GM12875 (cell line): ENCODE measurements around the gene GRAMD1B.
A peak's percentile ranks its signal among the peaks of the same experiment; 100 is the strongest.

Source experiments
- H3K4me3 ChIP-seq: one replicate; pipeline ENCODE4 v1.5.1; 2011; ENCODE audit warnings: low read depth, low read length, control low read depth
- TF ChIP-seq, protein P1 (sequence below): IDR thresholded peaks from 2 replicates; pipeline ENCODE4 v1.5.1; 2011; ENCODE audit warnings: low read depth, mild to moderate bottlenecking, control low read depth, inconsistent platforms, low read length, moderate library complexity, borderline replicate concordance; ENCODE audit not compliant: insufficient read depth

GRAMD1B gene

GRCh38 chr11:123645286-123645975, 215.4 kb downstream of the GRAMD1B start:
- H3K4me3 ChIP-seq = no peak overlapping the region

GRCh38 chr11:123650901-123651300, 220.8 kb downstream of the GRAMD1B start:
- no peak overlapping the region for H3K4me3 ChIP-seq
- TF ChIP-seq, protein P1, sequence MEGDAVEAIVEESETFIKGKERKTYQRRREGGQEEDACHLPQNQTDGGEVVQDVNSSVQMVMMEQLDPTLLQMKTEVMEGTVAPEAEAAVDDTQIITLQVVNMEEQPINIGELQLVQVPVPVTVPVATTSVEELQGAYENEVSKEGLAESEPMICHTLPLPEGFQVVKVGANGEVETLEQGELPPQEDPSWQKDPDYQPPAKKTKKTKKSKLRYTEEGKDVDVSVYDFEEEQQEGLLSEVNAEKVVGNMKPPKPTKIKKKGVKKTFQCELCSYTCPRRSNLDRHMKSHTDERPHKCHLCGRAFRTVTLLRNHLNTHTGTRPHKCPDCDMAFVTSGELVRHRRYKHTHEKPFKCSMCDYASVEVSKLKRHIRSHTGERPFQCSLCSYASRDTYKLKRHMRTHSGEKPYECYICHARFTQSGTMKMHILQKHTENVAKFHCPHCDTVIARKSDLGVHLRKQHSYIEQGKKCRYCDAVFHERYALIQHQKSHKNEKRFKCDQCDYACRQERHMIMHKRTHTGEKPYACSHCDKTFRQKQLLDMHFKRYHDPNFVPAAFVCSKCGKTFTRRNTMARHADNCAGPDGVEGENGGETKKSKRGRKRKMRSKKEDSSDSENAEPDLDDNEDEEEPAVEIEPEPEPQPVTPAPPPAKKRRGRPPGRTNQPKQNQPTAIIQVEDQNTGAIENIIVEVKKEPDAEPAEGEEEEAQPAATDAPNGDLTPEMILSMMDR = no peak

More at GRCh38 chr11:123645286-123645975, 215.4 kb downstream of the GRAMD1B start:
- TF ChIP-seq, protein P1 = no peak

- TF ChIP-seq, protein P1 = no peak
- H3K4me3 ChIP-seq = no peak overlapping the region
Observed at GRCh38 chr11:123652599-123652998, 222.5 kb downstream of the GRAMD1B start.

DNA sequence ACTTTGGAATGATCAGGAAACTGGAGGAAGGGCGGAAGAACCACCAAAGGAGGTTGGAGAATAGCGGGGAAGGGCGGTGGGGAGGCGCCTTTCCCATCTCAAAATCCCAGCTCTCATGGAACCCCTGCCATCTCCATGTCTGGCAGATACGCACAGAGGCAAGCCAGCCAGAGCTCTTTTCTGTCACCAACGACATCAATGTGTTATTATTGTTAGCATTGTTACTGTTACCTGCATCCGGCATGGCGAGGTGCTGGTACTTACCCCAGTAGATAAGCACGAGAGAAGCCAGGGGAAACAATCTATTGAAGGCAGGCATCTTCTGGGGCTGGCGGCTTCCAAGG, 223.4 kb downstream of the GRAMD1B start:
- TF ChIP-seq, protein P1 = no peak
- H3K4me3 ChIP-seq = no peak overlapping the region

GRCh38 chr11:123653827-123654565, 223.9 kb downstream of the GRAMD1B start:
- TF ChIP-seq, protein P1 = no peak
- peak overlapping the region; percentile 15 for H3K4me3 ChIP-seq

- TF ChIP-seq, protein P1 = no peak
- H3K4me3 ChIP-seq = peak within 1 kb of the TSS; percentile 19
Observed at GRCh38 chr11:123654566-123655081, 224.6 kb downstream of the GRAMD1B start, which contains the start of gene SCN3B. Gene SCN3B (minus strand): TSS chr11:123654624. CDS start chr11:123653801, 823 bp downstream.
